Right lobe of liver (tissue), 4 donors: ENCODE results near the gene MISFA.

ENCODE experiments used
- CTCF ChIP-seq, 4 donors: fragments of 200-600 bp in 3 of 4; fragments of 450-650 bp in 1 of 4; IDR thresholded peaks; one replicate each; pipeline versions ENCODE4 v1.5.1 to v1.8.0; 2016 to 2022; ENCODE audit warnings: antibody characterized with exemption in 4 of 4, mild to moderate bottlenecking in 2 of 4
- POLR2A ChIP-seq: fragments of 450-650 bp; IDR thresholded peaks from one replicate; pipeline ENCODE4 v1.6.1; 2017; ENCODE audit warnings: antibody characterized with exemption, mild to moderate bottlenecking
- donor health status: DM: no; HTN: no; CAD: no.
- donor health status: DM: no; HTN: no; CAD: no.
- donor health status: DM: no; HTN: yes; CAD: no.

- no peak for TF ChIP-seq CTCF (IDR thresholded peaks at IDR 0.05)
- TF ChIP-seq POLR2A, result no peak
Observed at GRCh38 chr11:18599739-18600230, at the start of gene MISFA.
